Stimulated activated CD8-positive, alpha-beta memory T cell treated with anti-CD3 and anti-CD28 coated beads, Interleukin-4, amount 100 ng/mL, for 1 hour (primary cell): ENCODE measurements around the gene CKM.
"Not testable (repeated sequence)": the region's sequence is repeated elsewhere in the genome, so short reads cannot be mapped to it uniquely, and the experiment has no call there.

ENCODE experiments used
- DNase-seq, 2 donors: peaks; one replicate each; pipeline ENCODE4 v3.0.0-alpha.2; 2020; ENCODE audit warnings: low read depth in 2 of 2, low spot score in 1 of 2

CKM gene

DNA sequence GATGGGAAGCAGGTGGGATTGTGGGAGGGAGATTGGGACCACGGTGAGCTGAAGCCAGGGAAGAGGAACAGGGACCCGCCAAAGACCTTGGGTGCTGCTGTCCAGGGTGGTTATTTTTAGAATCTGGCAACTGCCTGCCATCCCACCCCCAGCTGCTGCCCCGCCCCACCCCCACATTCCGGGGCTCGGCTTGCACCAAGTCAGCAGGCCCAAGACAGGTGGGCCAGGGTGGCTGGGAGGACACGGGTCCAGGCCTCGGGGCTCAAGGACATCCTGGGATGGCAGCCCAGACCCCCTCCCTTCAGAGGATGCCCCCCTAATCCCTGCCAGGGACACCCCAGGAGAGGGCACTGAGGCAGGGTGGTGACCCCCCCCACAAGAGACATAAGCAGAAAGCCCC lies 827 bp downstream of the CKM start:
- no peak for DNase-seq

DNA sequence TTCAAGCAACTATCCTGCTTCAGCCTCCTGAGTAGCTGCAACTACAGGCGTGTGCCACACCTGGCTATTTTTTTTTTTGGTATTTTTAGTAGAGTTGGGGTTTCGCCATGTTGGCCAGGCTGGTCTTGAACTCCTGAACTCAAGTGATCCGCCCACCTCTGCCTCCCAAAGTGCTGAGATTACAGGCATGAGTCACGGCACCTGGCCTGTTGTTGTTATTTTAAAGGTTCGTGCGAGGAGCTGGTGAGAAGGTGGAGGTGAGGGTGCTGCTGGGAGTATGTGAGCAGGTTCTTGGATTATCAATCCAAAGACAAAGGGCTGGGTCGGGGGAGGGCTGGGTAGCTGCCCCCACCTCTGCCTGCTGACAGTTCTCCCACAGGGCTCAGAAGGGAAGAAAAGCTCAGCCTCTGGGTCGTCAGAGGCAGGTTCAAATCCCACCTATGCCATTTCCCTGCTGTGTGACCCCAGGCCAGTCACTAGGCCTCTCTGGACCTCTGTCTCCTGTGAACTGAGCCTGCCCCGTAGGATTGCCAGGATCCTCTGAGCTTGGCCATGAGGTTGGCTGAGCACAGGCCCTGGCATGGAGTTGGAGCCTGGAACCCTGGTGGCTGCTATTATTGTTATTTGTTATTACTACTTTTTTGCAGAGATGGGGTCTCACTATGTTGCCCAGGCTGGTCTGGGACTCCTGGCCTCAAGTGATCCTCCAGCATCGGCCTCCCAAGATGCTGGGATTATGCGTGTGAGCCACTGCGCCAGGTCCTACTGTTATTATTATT lies 1.5 kb downstream of the CKM start:
- DNase-seq: no peak

DNA sequence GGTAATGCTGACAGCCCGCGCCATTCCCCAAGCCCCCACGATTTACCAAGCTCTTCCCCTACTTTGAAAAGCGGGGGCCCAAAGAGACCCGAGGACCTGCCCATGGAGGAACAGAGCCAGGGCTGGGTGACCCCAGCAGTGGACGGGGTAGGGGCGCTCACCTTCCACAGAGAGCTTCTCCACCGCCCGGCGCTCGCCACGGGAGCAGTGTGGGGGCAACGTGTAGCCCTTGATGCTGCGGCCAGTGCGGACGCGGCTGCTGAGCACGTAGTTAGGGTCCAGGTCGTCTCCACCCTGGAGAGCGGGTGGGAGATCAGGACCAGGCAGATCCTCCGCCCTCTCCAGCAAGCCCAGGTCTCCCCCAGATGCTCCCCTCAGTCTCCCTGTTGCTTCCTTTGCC lies 7.4 kb downstream of the CKM start:
- no peak for DNase-seq

DNA sequence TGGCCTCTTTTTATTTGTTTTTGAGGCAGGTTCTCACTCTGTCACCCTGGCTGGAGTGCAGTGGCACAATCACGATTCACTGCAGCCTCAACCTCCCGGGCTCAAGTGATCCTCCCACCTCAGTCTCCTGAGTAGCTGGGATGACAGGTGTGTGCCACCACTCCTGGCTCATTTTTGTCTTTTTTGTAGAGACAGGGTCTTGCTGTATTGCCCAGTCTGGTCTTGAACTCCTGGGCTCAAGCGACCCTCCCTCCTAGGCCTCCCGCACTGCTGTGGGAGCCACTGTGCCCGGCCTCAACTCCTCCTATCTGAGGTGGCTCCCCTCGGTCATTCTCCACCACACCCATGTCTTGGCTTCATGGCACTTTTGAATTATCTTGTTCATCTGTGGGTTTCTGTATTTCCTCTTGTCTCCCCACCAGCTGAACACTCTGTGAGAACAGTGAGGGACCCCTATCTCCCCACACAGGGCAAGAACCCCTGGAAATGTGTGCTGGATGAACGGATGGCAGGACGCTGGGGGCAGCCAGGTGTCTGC lies 7.9 kb downstream of the CKM start:
- DNase-seq: no peak

DNA sequence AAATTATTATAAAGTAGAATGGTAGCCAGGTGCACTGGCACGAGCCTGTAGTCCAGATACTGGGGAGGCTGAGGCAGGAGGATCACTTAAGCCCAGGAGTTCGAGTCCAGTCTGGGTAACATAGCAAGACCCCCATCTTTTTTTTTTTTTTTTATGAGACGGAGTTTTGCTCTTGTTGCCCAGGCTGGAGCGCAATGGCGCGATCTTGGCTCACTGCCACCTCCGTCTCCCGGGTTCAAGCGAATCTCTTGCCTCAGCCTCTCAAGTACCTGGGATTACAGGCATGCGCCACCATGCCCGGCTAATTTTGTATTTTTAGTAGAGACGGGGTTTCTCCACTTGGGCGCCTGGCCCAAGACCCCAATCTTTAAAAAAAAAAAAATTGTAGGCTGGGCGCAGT lies 10.4 kb downstream of the CKM start:
- not testable (repeated sequence) for DNase-seq

DNA sequence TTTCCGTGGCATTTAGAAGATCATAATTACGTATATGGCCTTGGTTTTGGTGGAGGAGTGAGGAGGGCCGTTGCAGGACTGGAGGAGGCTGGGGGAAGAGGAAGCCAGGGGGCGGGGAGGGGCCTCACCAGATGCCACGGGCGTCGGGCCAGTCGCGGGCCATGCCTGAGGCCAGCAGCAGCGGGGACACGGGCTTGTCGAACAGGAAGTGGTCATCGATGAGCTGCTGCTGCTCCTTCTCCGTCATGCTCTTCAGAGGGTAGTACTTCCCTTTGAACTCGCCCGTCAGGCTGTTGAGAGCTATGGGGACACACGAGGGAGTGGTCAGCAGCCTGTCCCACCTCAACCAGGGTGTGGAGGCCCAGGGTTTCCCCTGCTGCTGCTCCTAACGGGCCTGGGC lies 11.1 kb downstream of the CKM start:
- DNase-seq: no peak

DNA sequence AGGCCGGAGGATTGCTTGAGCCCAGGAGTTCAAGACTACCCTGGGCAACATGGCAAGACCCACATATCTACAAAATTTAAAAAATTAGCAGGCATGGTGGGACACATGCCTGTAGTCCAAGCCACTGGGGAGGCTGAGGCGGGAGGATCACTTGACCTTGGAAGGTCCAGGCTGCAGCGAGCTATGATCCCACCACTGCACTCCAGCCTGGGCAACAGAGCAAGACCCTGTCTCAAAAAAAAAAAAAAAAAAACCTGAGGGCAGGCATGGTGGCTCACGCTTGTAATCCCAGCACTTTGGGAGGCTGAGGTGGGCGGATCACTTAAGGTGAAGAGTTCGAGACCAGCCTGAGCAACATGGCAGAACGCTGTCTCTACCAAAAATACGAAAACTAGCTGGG lies 13.4 kb downstream of the CKM start:
- not testable (repeated sequence) for DNase-seq

DNA sequence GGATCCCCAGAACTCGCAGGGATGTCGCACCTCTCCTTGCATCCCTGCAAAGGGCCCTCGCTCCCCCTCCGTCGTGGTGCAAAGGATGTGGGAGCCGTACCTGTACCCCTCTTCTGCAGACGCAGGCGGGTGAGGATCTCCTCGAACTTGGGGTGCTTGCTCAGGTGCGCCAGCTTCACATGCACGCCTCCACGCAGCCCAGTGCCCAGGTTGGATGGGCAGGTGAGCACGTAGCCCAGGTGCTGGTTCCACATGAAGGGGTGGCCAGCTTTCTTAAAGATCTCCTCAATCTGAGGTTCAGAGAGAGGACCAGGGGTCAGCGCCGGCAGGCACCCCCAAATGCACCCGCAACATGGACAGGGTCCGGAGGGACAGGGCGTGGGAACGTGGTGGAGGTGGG lies 15.3 kb downstream of the CKM start:
- no peak for DNase-seq

DNA sequence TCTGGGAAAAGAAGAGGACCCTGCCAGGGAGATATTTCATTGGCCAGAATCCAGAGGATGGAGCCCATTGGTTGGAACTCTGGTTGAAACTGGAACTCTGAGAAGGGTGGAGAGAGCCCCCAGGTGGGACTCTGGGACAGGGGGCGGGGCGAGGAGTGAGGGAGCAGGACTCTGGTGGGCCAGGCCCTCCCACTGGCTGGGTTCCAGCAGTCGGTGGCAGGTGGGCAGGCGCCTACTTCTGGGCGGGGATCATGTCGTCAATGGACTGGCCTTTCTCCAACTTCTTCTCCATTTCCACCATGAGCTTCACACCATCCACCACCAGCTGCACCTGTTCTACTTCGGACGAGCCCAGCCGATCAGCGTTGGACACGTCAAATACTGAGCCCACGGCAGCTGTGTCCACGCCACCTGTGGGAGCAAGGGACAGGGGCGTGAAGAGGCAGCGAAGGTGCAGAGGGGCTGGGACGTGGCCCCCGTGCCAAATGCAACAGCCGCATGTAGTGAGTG lies 16.1 kb downstream of the CKM start:
- no peak for DNase-seq

DNA sequence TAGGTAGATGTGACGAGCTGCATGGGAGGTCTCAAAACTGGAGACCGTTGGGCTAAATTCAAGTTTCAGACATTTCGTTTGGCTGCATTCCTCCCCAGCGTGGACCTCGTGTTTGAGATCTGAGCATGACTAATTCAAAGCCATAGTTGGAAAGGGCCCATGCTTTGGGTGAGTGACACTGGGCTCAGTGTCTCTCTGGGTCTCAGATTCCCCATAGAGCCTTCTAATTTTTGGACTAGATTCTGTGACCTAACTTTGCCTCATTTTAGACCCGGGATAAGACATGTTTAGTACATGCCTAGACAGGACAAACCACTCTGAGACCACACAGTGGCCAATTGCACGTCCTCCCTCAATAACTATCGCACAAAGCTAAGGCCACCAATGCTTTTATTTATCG lies 16.6 kb downstream of the CKM start:
- no peak for DNase-seq

DNA sequence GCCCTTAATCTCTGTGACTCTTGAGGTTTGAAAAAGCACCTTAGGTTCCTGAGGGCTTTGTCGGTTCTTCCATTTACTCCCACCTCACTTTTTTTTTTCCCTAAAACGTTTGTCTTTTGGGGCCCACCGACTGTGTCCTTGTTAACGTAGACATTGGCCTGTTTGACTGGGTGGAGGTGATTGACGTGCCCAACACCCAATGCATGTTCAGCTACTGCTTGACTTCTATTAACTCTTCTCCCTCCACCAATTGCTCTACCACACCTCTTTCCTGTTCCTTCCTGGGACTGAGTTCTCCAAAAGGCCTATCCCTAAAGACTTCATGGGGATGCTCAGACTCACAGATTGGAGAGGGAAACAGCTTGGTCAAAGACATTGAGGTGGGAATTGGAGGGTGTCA lies 17.3 kb downstream of the CKM start:
- no peak for DNase-seq

DNA sequence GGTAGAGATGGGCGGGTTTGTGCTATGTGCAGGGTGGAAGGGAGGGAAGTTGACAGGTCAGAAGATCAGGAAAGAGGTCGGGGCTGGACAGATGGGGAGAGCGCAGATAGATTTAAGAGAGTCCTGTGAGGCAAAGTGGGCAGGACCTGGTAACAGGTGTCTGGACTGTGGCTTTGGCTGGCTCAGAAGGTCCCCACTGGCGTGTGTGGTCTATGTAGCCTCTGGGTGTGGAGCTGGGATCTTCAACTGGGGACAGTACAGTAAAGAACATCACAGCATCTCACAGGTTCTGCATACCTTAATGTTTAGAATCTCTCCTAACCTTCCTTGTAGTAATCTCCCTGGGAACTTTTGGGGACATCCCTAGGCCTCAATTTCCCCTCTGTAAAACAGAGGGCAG lies 17.7 kb downstream of the CKM start:
- DNase-seq: no peak

DNA sequence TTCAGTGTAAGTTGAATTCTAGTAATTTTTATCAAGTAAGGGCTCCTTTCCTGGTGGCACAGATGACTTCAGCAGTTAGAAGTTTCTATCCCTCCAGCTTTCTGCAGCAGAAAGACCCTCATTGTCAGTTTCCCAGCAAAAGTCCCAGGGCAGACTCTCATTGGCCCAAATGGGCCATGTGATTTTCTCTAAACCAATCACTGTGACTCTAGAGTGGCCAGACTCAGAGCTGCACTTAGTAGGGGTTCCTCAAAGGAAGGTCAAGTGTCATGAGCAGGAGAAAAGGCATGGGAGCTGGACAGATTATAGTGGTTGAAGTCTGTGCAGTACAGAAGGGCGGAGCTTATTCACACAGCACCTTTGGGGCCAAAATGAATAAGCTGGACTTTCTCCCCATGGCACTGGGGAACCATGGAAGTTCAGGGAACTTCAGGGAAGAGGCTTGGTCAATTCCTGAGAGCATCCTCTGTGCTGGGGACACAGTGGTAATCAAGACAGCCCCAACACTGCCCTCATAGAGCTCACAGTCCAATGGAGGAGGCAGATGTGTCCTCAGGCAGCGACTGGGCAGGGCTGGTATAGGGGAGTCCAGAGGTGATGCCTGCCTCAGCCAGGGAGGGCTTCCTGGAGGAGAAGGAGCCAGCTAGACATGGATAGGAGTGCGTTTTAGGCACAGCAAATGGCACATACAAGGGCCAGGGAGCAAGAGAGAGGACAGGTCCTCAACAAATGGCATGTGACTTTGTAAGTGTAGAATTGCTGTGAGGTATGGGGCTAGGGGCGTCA lies 18.3 kb downstream of the CKM start:
- DNase-seq: no peak

DNA sequence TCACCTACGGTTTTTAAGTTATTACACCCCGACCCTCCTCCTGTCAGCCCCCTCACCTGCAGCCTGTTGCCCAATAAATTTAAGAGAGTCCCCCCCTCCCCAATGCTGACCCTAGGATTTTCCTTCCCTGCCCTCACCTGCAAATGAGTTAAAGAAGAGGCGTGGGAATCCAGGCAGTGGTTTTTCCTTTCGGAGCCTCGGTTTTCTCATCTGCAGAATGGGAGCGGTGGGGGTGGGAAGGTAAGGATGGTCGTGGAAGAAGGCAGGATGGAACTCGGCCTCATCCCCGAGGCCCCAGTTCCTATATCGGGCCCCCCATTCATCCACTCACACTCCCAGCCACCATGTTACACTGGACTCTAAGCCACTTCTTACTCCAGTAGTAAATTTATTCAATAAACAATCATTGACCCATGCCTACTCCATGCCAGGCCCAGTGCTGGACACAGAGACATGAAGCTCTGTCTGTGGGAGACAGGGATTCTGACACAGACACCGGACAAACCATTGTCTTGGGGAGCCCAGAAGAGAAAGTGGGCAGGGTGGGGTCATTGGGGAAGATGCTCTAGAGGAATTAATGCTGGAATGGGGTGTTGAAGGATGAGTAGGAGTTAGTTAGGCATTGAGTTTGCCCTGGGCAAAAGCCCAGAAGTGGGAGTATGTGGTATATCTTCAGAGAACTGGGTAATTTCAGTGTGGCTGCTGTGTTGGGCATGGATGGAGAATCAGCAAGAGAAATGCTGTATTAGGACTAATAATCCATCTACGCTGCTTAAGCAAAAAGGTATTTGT lies 19.2 kb downstream of the CKM start:
- no peak for DNase-seq

DNA sequence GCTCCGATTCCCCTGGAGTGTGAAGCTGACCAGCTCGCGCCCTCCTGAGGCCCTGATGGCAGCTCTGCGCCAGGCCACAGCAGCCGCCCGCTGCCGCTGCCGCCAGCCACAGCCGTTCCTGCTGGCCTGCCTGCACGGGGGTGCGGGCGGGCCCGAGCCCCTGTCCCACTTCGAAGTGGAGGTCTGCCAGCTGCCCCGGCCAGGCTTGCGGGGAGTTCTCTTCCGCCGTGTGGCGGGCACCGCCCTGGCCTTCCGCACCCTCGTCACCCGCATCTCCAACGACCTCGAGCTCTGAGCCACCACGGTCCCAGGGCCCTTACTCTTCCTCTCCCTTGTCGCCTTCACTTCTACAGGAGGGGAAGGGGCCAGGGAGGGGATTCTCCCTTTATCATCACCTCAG lies 20.3 kb downstream of the CKM start:
- no peak for DNase-seq

DNA sequence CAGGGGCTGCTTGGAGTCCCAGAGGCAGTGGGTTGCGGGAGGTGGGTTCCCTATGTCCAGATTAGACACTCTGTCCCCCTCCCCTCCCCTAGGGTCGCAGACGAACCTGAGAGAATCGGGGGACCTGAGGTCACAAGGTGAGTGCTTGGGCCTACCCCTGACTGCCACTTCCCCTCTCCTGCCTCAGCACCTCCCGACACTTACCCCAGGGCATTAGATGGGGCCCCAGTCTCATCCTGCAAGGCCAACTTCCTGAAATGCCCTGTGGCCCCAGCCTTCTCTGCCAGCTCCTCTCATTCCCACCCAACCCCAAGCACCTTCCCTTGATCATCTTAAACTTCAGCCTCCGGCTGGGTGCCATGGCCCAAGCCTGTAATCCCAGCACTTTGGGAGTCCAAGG lies 23.0 kb downstream of the CKM start:
- no peak for DNase-seq

DNA sequence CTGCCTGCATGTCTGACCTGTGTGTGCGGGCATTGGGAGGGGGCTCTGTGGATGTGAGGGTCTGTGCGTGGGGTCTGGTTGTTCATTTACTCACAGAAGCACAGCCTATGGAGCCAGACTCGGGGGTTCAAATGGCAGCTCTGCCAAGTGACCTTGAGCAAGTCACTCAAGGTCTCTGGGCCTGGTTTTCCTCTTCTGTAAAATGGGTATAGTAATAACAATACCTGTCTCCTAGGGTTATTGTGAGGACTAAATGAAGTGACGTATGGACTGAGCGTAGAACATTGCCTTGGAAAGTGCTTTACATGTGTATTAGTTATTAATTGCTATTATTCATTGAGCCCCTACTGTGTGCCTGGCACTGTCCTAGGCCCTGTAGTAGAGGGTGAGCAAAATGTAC lies 24.4 kb downstream of the CKM start:
- no peak for DNase-seq

DNA sequence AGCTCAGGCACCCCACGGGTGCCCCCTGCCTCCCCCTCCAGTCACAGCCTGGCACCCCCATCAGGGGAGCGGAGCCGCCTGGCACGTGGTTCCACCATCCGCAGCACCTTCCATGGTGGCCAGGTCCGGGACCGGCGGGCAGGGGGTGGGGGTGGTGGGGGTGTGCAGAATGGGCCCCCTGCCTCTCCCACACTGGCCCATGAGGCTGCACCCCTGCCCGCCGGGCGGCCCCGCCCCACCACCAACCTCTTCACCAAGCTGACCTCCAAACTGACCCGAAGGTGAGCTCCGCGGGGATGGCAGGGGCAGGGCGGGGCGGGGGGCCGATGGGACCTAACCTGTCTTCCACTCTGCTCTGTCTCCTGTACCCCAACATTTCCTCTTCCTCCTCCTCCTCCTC lies 25.0 kb downstream of the CKM start:
- no peak for DNase-seq

DNA sequence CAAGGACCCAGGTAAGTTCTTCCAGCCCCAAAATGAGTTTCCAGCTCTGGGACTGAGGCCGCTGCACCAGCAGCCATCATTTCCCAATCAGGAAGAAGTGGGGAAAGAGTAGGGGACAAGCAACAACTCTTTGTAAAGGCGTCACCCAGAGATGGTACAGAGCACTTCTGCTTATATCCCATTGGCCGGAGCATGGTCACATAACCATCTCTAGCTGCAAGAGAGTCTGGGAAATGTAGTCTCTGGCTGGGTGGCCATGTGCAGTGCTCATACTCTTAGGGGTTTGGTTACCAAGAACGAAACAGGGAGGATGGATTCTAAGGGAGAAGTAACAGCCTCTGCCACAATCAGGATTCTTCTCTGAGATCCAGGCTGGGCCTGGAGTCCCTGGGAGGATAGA lies 26.3 kb downstream of the CKM start:
- no peak for DNase-seq

DNA sequence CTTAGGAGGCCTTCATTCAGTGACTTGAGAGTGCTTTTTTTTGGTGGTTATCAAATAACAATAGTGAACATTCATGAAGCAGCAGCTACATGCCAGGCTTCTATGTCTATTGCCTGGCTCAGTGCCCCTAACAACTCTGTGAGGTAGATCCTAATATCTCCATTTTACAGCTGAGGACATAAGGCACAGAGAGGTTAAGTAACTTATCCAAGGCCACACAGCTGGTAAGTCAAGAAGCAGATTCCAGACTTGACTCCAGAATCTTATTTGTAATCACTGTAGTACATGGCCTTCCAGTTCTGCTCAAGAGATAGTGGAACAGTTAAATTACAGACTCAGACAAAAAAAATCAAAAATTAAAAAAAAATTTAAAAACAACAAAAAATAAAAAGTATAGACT lies 26.8 kb downstream of the CKM start:
- DNase-seq: no peak

DNA sequence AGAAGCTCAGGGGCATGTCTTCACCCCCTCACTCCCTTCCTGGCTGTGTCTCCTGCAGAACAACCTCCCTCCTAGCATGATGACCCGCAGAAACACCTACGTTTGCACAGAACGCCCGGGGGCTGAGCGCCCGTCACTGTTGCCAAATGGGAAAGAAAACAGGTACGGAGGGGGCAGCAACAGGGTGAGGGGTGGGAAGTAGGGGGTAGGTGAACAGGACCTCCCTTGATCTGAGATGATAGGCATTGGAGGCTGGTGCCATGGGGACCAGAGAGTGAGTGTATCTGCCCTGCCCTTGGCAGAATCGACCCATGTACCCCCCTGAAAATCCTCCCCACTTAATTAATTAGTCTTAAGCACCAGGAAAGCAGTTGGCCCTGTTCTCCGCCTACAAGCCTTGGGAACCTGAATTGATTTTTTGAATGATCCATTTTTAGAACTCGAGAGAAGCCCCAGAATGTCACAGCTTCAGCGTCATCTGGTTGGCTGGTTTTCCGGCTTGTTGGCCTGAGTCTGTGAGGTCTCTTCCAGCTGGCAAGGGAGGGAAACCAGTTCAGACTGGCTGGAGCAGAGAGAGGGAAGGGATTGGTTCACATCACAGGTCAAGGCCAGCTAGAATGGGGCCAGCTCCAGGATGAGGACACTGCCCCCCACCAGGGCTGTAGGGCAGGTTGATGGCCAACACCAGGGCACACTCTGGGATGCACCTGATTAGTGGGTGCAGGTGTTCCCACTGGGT lies 28.2 kb downstream of the CKM start:
- no peak for DNase-seq
